ENCODE results near the gene PCSK1. TPM values are rescaled to one million over a fixed set of nuclear protein-coding genes. Genes with fewer than 3 reads are reported as not detected.

Gene PCSK1
- total RNA-seq, 1 experiment from 2014 or later: 4.5 TPM

- TF ChIP-seq AR (CRISPR knock-in tag; IDR thresholded peaks at IDR 0.05): no peak
- TF ChIP-seq EMX1 (CRISPR knock-in tag; IDR thresholded peaks at IDR 0.05): no peak
- TF ChIP-seq ZNF532 (CRISPR knock-in tag; IDR thresholded peaks at IDR 0.05; ENCODE audit: borderline replicate concordance): no peak
- TF ChIP-seq NFATC4 (CRISPR knock-in tag; IDR thresholded peaks at IDR 0.05): no peak
- TF ChIP-seq CDX4 (CRISPR knock-in tag; IDR thresholded peaks at IDR 0.05; ENCODE audit: borderline replicate concordance): no peak
- no peak for TF ChIP-seq ZNF671 (CRISPR knock-in tag; IDR thresholded peaks at IDR 0.05)
- no peak for TF ChIP-seq ETV6 (CRISPR knock-in tag; IDR thresholded peaks at IDR 0.05)
- TF ChIP-seq KAT7 (CRISPR knock-in tag; IDR thresholded peaks at IDR 0.05; ENCODE audit: borderline replicate concordance): no peak
These were observed 24.1 kb downstream of the PCSK1 start (continued) for GRCh38 chr5:96408841-96409538.

GRCh38 chr5:96408210-96408777 lies 24.8 kb downstream of the PCSK1 start:
- no peak for DNase-seq (ENCODE audit: low spot score)
- H3K36me3 Mint-ChIP-seq: no peaks in the 10 kb centered on the region
- no peak overlapping the region for H3K27ac Mint-ChIP-seq
- peaks cover 10% of the 10 kb centered on the region for H3K4me1 Mint-ChIP-seq
- ATAC-seq: no peak
- H3K4me3 Mint-ChIP-seq: no peak overlapping the region
- ChIA-PET CTCF (no interaction called here), POLR2A (no interaction called here)
- no peaks in the 10 kb centered on the region for H3K27me3 Mint-ChIP-seq (ENCODE audit: low read depth)
- no peaks in the 10 kb centered on the region for H3K9me3 Mint-ChIP-seq
- no peak for TF ChIP-seq SP1 (CRISPR knock-in tag; conservative IDR thresholded peaks at IDR 0.05)
- TF ChIP-seq CREB1 (CRISPR knock-in tag; IDR thresholded peaks at IDR 0.05): no peak
- TF ChIP-seq ZNF512 (CRISPR knock-in tag; IDR thresholded peaks at IDR 0.05; ENCODE audit: borderline replicate concordance): no peak
- TF ChIP-seq CREM (CRISPR knock-in tag; IDR thresholded peaks at IDR 0.05): no peak
- no peak for TF ChIP-seq GTF2I (CRISPR knock-in tag; conservative IDR thresholded peaks at IDR 0.05)
- TF ChIP-seq NR2C2 (CRISPR knock-in tag; IDR thresholded peaks at IDR 0.05): no peak
- no peak for TF ChIP-seq PRRX2 (CRISPR knock-in tag; IDR thresholded peaks at IDR 0.05)
- TF ChIP-seq ZNF425 (CRISPR knock-in tag; conservative IDR thresholded peaks at IDR 0.05): no peak
- no peak for TF ChIP-seq FOXP4 (CRISPR knock-in tag; IDR thresholded peaks at IDR 0.05)
- TF ChIP-seq ZMAT4 (CRISPR knock-in tag; IDR thresholded peaks at IDR 0.05): no peak
- no peak for TF ChIP-seq KAT7 (CRISPR knock-in tag; IDR thresholded peaks at IDR 0.05; ENCODE audit: borderline replicate concordance)
- TF ChIP-seq TP53 (CRISPR knock-in tag; IDR thresholded peaks at IDR 0.05): no peak
- TF ChIP-seq USF1 (CRISPR knock-in tag; IDR thresholded peaks at IDR 0.05): no peak
- TF ChIP-seq CDX4 (CRISPR knock-in tag; IDR thresholded peaks at IDR 0.05; ENCODE audit: borderline replicate concordance): no peak

All from WTC11 (cell line).